HepG2 (cell line): ENCODE measurements around the gene CAVIN1. TPM values are rescaled to one million over a fixed set of nuclear protein-coding genes. Genes with fewer than 3 reads are reported as not detected.

ENCODE experiments used
- CREB1 ChIP-seq, 2 experiments: fragments of 450-650 bp in 1 of 2; IDR thresholded peaks; 2 replicates each; pipeline ENCODE4 v1.6.1; 2016 to 2017; ENCODE audit warnings: control low read depth in 1 of 2, mild to moderate bottlenecking in 1 of 2, missing compliant biosample characterization in 1 of 2, missing genetic modification characterization in 1 of 2
- DMAP1 ChIP-seq: IDR thresholded peaks from 2 replicates; pipeline ENCODE4 v1.6.1; 2016
- GATAD2A ChIP-seq: IDR thresholded peaks from 2 replicates; pipeline ENCODE4 v1.6.1; 2016
- GFI1 ChIP-seq: sonication (generic); formaldehyde crosslinking; IDR thresholded peaks from 2 replicates; pipeline ENCODE4 v1.5.0; 2020; ENCODE audit warnings: missing genetic modification reagents, mild to moderate bottlenecking, borderline replicate concordance
- GTF2F1 ChIP-seq: fragments of 150-350 bp; IDR thresholded peaks from 2 replicates; pipeline ENCODE4 v1.6.1; 2014; ENCODE audit warnings: low read length
- HMG20A ChIP-seq: IDR thresholded peaks from 2 replicates; pipeline ENCODE4 v1.6.1; 2016; ENCODE audit warnings: borderline replicate concordance
- IRF2 ChIP-seq: IDR thresholded peaks from 2 replicates; pipeline ENCODE4 v1.6.1; 2018; ENCODE audit warnings: missing genetic modification reagents, missing compliant biosample characterization
- KDM2A ChIP-seq: sonication (generic); formaldehyde crosslinking; IDR thresholded peaks from 2 replicates; pipeline ENCODE4 v1.4.0; 2020; ENCODE audit warnings: low read depth, missing genetic modification reagents, borderline replicate concordance
- MAF1 ChIP-seq: sonication (generic); formaldehyde crosslinking; IDR thresholded peaks from 2 replicates; pipeline ENCODE4 v1.5.0; 2020; ENCODE audit warnings: missing genetic modification reagents, borderline replicate concordance
- MTA1 ChIP-seq: sonication (generic); formaldehyde crosslinking; IDR thresholded peaks from 2 replicates; pipeline ENCODE4 v1.4.0; 2020; ENCODE audit warnings: missing genetic modification reagents, mild to moderate bottlenecking, borderline replicate concordance
- NFIC ChIP-seq: IDR thresholded peaks from 2 replicates; pipeline ENCODE4 v1.6.1; 2012; ENCODE audit warnings: mild to moderate bottlenecking, low read length, inconsistent platforms
- NFRKB ChIP-seq: fragments of 450-650 bp; IDR thresholded peaks from 2 replicates; pipeline ENCODE4 v1.6.1; 2017
- NPAS2 ChIP-seq: sonication (generic); formaldehyde crosslinking; IDR thresholded peaks from 2 replicates; pipeline ENCODE4 v1.8.0; 2022; ENCODE audit warnings: mild to moderate bottlenecking, missing genetic modification reagents, borderline replicate concordance
- PHB2 ChIP-seq: fragments of 450-650 bp; IDR thresholded peaks from 2 replicates; pipeline ENCODE4 v1.6.1; 2018; ENCODE audit not compliant: partially characterized antibody
- PHF8 ChIP-seq: sonication (generic); formaldehyde crosslinking; IDR thresholded peaks from 2 replicates; pipeline ENCODE4 v1.5.0; 2020; ENCODE audit warnings: missing genetic modification reagents
- PLSCR1 ChIP-seq: sonication (generic); formaldehyde crosslinking; IDR thresholded peaks from 2 replicates; pipeline ENCODE4 v1.5.0; 2020; ENCODE audit warnings: missing genetic modification reagents, mild to moderate bottlenecking, borderline replicate concordance
- RARA ChIP-seq: IDR thresholded peaks from 2 replicates; pipeline ENCODE4 v1.6.1; 2016; ENCODE audit warnings: missing genetic modification reagents, missing compliant biosample characterization
- RBFOX2 ChIP-seq: fragments of 200-400 bp; formaldehyde crosslinking; IDR thresholded peaks from 2 replicates; pipeline ENCODE4 v1.6.1; 2017; ENCODE audit warnings: low read depth, mild to moderate bottlenecking, low read length
- SOX13 ChIP-seq, 3 experiments: fragments of 450-650 bp in 1 of 3; sonication (generic) in 1 of 3; formaldehyde crosslinking in 1 of 3; IDR thresholded peaks in 2 of 3; conservative IDR thresholded peaks in 1 of 3; 2 replicates each; pipeline versions ENCODE4 v1.5.0 to v1.6.1; 2016 to 2020; ENCODE audit warnings: antibody characterized with exemption in 1 of 3, mild to moderate bottlenecking in 1 of 3, missing compliant biosample characterization in 1 of 3, missing genetic modification reagents in 1 of 3, moderate library complexity in 1 of 3
- ZBTB42 ChIP-seq: sonication (generic); formaldehyde crosslinking; IDR thresholded peaks from 2 replicates; pipeline ENCODE4 v1.5.0; 2020; ENCODE audit warnings: mild to moderate bottlenecking, missing genetic modification reagents
- ZNF205 ChIP-seq: IDR thresholded peaks from 2 replicates; pipeline ENCODE4 v1.6.1; 2018; ENCODE audit warnings: missing biosample characterization, missing genetic modification reagents
- ZNF501 ChIP-seq: sonication (generic); formaldehyde crosslinking; IDR thresholded peaks from 2 replicates; pipeline ENCODE4 v1.5.1; 2020; ENCODE audit warnings: mild to moderate bottlenecking, moderate library complexity, missing genetic modification reagents
- ZNF564 ChIP-seq: sonication (generic); formaldehyde crosslinking; IDR thresholded peaks from 2 replicates; pipeline ENCODE4 v1.8.1; 2023; ENCODE audit warnings: mild to moderate bottlenecking, missing genetic modification reagents
- ZNF567 ChIP-seq: sonication (generic); formaldehyde crosslinking; IDR thresholded peaks from 2 replicates; pipeline ENCODE4 v1.8.1; 2023; ENCODE audit warnings: mild to moderate bottlenecking, missing genetic modification reagents, borderline replicate concordance
- ZNF580 ChIP-seq: IDR thresholded peaks from 2 replicates; pipeline ENCODE4 v1.6.1; 2016; ENCODE audit warnings: low read depth, borderline replicate concordance
- ZNF615 ChIP-seq: sonication (generic); formaldehyde crosslinking; IDR thresholded peaks from 2 replicates; pipeline ENCODE4 v1.5.0; 2020; ENCODE audit warnings: mild to moderate bottlenecking, missing genetic modification reagents, borderline replicate concordance
- ZNF652 ChIP-seq: IDR thresholded peaks from 2 replicates; pipeline ENCODE4 v1.6.1; 2016; ENCODE audit warnings: low read depth, borderline replicate concordance
- ZSCAN31 ChIP-seq: sonication (generic); formaldehyde crosslinking; IDR thresholded peaks from 2 replicates; pipeline ENCODE4 v1.5.0; 2020; ENCODE audit warnings: low read depth, mild to moderate bottlenecking, missing genetic modification reagents
- polyA plus RNA-seq, 8 experiments: library from polyadenylated mRNA; depleted of rRNA in 3 of 8; stranded (reverse) in 7 of 8; unstranded in 1 of 8; fragments of >200 nt; fragmentation: Illumina TruSeq in 4 of 8; extraction: Trizol in 4 of 8; gene quantifications; 2 replicates each; pipeline versions ENCODE4 v1.2.1 to v1.2.3, GENCODE V29; 2011 to 2016; ENCODE audit warnings: low read depth in 4 of 8, missing spikeins in 1 of 8, mixed read lengths in 1 of 8; ENCODE audit not compliant: insufficient read depth in 1 of 8
- total RNA-seq, 5 experiments: library from RNA; depleted of rRNA; stranded (reverse); fragments of >200 nt; fragmentation: Illumina TruSeq; extraction: Trizol; gene quantifications; 2 replicates each; pipeline ENCODE4 v1.2.3, GENCODE V29; 2016; ENCODE audit warnings: low read depth in 1 of 5
- TF ChIP-seq, protein P1 (sequence below): sonication (generic); formaldehyde crosslinking; IDR thresholded peaks from 2 replicates; pipeline ENCODE4 v1.5.1; 2020; ENCODE audit warnings: missing genetic modification reagents, mild to moderate bottlenecking, borderline replicate concordance

The CAVIN1 gene
- total and polyA plus RNA-seq, 2 of the 13 experiments (the other 11 are each of a cell fraction or from before 2014, with no cell fraction given), result 15.9 to 25.5 TPM

DNA sequence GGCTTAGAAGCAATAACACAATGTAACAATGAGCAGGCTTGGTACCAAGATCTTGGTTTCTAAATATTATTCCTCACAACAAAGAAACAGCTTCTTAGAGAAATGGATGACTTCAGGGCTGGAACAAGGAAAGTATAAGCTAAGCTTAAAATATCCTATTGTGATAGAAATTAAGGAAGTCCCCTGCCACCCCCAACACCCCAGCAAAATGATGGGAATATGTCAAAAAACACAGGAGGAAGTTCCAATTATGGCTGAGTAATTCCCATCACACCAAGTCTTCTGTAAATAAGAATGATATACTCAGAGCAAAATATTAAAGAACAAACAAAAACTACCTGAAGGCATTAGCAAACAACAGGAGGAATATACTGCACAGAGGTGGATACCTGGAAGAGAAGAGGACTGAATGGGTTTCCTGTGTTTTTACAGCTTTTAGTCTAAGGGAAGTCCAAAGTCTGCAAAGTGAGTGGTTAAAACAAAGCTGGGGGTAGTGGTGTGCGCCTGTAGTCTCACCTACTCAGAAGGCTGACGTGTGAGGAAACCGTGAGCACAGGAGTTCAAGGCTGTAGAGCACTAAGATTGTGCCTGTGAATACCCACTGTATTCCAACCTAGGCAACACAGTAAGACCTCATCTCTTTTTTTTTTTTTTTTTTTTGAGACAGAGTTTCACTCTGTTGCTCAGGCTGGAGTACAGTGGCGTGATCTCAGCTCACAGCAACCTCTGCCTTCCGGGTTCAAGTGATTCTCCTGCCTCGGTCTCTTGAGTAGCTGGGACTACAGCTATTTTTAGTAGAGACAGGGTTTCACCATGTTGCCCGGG is 18.5 kb upstream of the CAVIN1 start (continued):
- TF ChIP-seq RBFOX2 (no peak), ZNF652 (CRISPR knock-in tag) (no peak), IRF2 (0 out of 2 replicates have a peak, but pooled peaks have one; percentile 11), KDM2A (0 out of 2 replicates have a peak, but pooled peaks have one; percentile 34), NFRKB (no peak), NFIC (peak; percentile 56; the same call in 1 of the 2 replicates), SOX13 (IDR thresholded peaks at IDR 0.05) (0 out of 2 replicates have a peak, but pooled peaks have one; percentile 56), SOX13 (CRISPR knock-in tag; conservative IDR thresholded peaks at IDR 0.05 in 1 of 2, IDR thresholded peaks at IDR 0.05 in 1 of 2) (peak in 1 of 2 experiments; percentile 79; a peak in 2 of 4 replicates), PHB2 (no peak), PHF8 (CRISPR knock-in tag) (peak; percentile 47; the same call in 1 of the 2 replicates), ZNF615 (CRISPR knock-in tag) (no peak; the same call in 1 of the 2 replicates), HMG20A (peak; percentile 70; the same call in 1 of the 2 replicates), RARA (CRISPR knock-in tag) (peak; percentile 59), ZNF564 (CRISPR knock-in tag) (no peak), ZBTB42 (CRISPR knock-in tag) (no peak), PLSCR1 (CRISPR knock-in tag) (no peak), MAF1 (CRISPR knock-in tag) (no peak), CREB1 (IDR thresholded peaks at IDR 0.05) (no peak), CREB1 (CRISPR knock-in tag; IDR thresholded peaks at IDR 0.05) (0 out of 2 replicates have a peak, but pooled peaks have one; percentile 17), DMAP1 (CRISPR knock-in tag) (0 out of 2 replicates have a peak, but pooled peaks have one; percentile 6), ZNF205 (CRISPR knock-in tag) (peak; percentile 68), ZNF580 (CRISPR knock-in tag) (peak; percentile 65; the same call in 1 of the 2 replicates), ZSCAN31 (CRISPR knock-in tag) (no peak), GFI1 (CRISPR knock-in tag) (peak; percentile 70), GTF2F1 (no peak), ZNF567 (CRISPR knock-in tag) (0 out of 2 replicates have a peak, but pooled peaks have one; percentile 47), NPAS2 (CRISPR knock-in tag) (no peak), MTA1 (CRISPR knock-in tag) (no peak), ZNF501 (CRISPR knock-in tag) (peak; percentile 62), GATAD2A (CRISPR knock-in tag) (peak; percentile 67)
- TF ChIP-seq, protein P1, sequence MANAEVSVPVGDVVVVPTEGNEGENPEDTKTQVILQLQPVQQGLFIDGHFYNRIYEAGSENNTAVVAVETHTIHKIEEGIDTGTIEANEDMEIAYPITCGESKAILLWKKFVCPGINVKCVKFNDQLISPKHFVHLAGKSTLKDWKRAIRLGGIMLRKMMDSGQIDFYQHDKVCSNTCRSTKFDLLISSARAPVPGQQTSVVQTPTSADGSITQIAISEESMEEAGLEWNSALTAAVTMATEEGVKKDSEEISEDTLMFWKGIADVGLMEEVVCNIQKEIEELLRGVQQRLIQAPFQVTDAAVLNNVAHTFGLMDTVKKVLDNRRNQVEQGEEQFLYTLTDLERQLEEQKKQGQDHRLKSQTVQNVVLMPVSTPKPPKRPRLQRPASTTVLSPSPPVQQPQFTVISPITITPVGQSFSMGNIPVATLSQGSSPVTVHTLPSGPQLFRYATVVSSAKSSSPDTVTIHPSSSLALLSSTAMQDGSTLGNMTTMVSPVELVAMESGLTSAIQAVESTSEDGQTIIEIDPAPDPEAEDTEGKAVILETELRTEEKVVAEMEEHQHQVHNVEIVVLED (CRISPR knock-in tag), result 0 out of 2 replicates have a peak, but pooled peaks have one; percentile 21
